B cell (primary cell): ENCODE results near the gene JSRP1. TPM values are rescaled to one million over a fixed set of nuclear protein-coding genes. Genes with fewer than 3 reads are reported as not detected.
A peak's percentile ranks its signal among the peaks of the same experiment; 100 is the strongest.

Experiments
- ATAC-seq: fragments of 200-7000 bp; cut with Tn5 transposase; one replicate; pipeline ENCODE4 v1.10.0; 2021; ENCODE audit warnings: low read depth, mild to moderate bottlenecking, moderate number of reproducible peaks, moderate library complexity
- CTCF ChIA-PET: fragments of 350-600 bp; sonication (Branson Sonifier 250); formaldehyde crosslinking; loops from one replicate; lab custom pipeline; 2021; ENCODE audit warnings: antibody characterized with exemption, inconsistent platforms; lab: Charles Lee
- POLR2A ChIA-PET: fragments of 350-600 bp; sonication (Branson Sonifier 250); formaldehyde crosslinking; loops from one replicate; lab custom pipeline; 2021; ENCODE audit warnings: antibody characterized with exemption; lab: Charles Lee
- DNase-seq: peaks from one replicate; pipeline ENCODE4 v3.0.0; 2013
- H2AFZ ChIP-seq: 2 replicates; pipeline ENCODE4 v1.6.1; 2012; ENCODE audit warnings: mild to moderate bottlenecking, low read depth, low read length; ENCODE audit not compliant: insufficient read depth, poor library complexity, severe bottlenecking
- H3K27ac ChIP-seq, 2 donors: 1 replicate in 1 of 2; 2 replicates in 1 of 2; pipeline ENCODE4 v1.5.1; 2012 to 2013; ENCODE audit warnings: low read length in 2 of 2, mild to moderate bottlenecking in 2 of 2, moderate library complexity in 1 of 2
- H3K27me3 ChIP-seq, 4 experiments: fragments of 200-600 bp in 1 of 4; sonication (generic) in 1 of 4; replicated peaks in 1 of 4; 1 replicate in 2 of 4; 2 replicates in 2 of 4; pipeline versions ENCODE4 v1.6.1 to v1.7.0; 2013 to 2016; ENCODE audit warnings: low read length in 3 of 4, mild to moderate bottlenecking in 2 of 4, mixed read lengths in 1 of 4, moderate library complexity in 1 of 4; ENCODE audit not compliant: insufficient read depth in 4 of 4, control insufficient read depth in 3 of 4; ENCODE audit errors: control extremely low read depth in 1 of 4
- H3K36me3 ChIP-seq, 2 experiments: replicated peaks in 1 of 2; 1 replicate in 1 of 2; 2 replicates in 1 of 2; pipeline versions ENCODE4 v1.6.1 to v1.7.1; 2013; ENCODE audit warnings: low read length in 1 of 2; ENCODE audit not compliant: insufficient read depth in 2 of 2, control insufficient read depth in 1 of 2; ENCODE audit errors: control extremely low read depth in 1 of 2, extremely low read depth in 1 of 2
- H3K4me1 ChIP-seq, 2 donors: fragments of 200-600 bp in 1 of 2; sonication (generic) in 1 of 2; 1 replicate in 1 of 2; 2 replicates in 1 of 2; pipeline versions ENCODE4 v1.5.1 to v1.6.1; 2013 to 2017; ENCODE audit warnings: low read length in 2 of 2; ENCODE audit not compliant: control insufficient read depth in 2 of 2, insufficient read depth in 2 of 2
- H3K4me2 ChIP-seq: replicated peaks from 2 replicates; pipeline ENCODE3; 2012; ENCODE audit warnings: mild to moderate bottlenecking, low read depth, low read length; ENCODE audit not compliant: poor library complexity, severe bottlenecking
- H3K4me3 ChIP-seq, 5 experiments: fragments of 200-600 bp in 1 of 5; sonication (generic) in 1 of 5; 1 replicate in 3 of 5; 2 replicates in 2 of 5; pipeline versions ENCODE4 v1.5.1 to v1.7.0; 2011 to 2016; ENCODE audit warnings: low read length in 4 of 5, mild to moderate bottlenecking in 4 of 5, low read depth in 2 of 5, control low read depth in 1 of 5, moderate library complexity in 1 of 5; ENCODE audit not compliant: insufficient read depth in 1 of 5; ENCODE audit errors: control extremely low read depth in 1 of 5, extremely low read depth in 1 of 5
- H3K79me2 ChIP-seq: fragments of 200-600 bp; sonication (generic); one replicate; pipeline ENCODE4 v1.6.0; 2016; ENCODE audit warnings: low read length; ENCODE audit not compliant: control insufficient read depth, insufficient read depth
- H3K9ac ChIP-seq: fragments of 200-600 bp; sonication (generic); 2 replicates; pipeline ENCODE4 v1.6.1; 2017; ENCODE audit warnings: mild to moderate bottlenecking, low read length, moderate library complexity
- H3K9me3 ChIP-seq, 3 donors: one replicate each; pipeline versions ENCODE4 v1.6.1 to v1.7.1; 2013; ENCODE audit warnings: low read length in 2 of 3; ENCODE audit not compliant: control insufficient read depth in 2 of 3, insufficient read depth in 1 of 3; ENCODE audit errors: control extremely low read depth in 1 of 3
- H4K20me1 ChIP-seq: 2 replicates; pipeline ENCODE4 v1.6.0; 2012; ENCODE audit warnings: mild to moderate bottlenecking, low read length; ENCODE audit not compliant: insufficient read depth, control insufficient read depth, poor library complexity, severe bottlenecking
- H3K27ac Mint-ChIP-seq: one replicate; pipeline ENCODE4 v1.8.0; 2021; ENCODE audit warnings: mixed read lengths
- H3K27me3 Mint-ChIP-seq: one replicate; pipeline ENCODE4 v1.8.0; 2021; ENCODE audit warnings: mixed read lengths
- H3K4me1 Mint-ChIP-seq: one replicate; pipeline ENCODE4 v1.8.0; 2021; ENCODE audit warnings: mixed read lengths
- H3K4me3 Mint-ChIP-seq: one replicate; pipeline ENCODE4 v1.8.0; 2021; ENCODE audit warnings: mixed read lengths
- H3K9me3 Mint-ChIP-seq: one replicate; pipeline ENCODE4 v1.8.0; 2022; ENCODE audit warnings: mixed read lengths; ENCODE audit not compliant: insufficient read depth
- CTCF ChIP-seq: fragments of 200-600 bp; IDR thresholded peaks from one replicate; pipeline ENCODE4 v1.8.0; 2022; ENCODE audit warnings: antibody characterized with exemption, mild to moderate bottlenecking
- EZH2 ChIP-seq: IDR thresholded peaks from 2 replicates; pipeline ENCODE4 v1.6.1; 2012; ENCODE audit warnings: borderline replicate concordance, low read depth, mild to moderate bottlenecking, moderate library complexity, low read length; ENCODE audit not compliant: insufficient read depth, poor library complexity, severe bottlenecking
- WGBS: methylation state at CpG from one replicate; pipeline ENCODE4 v1.1.5; 2013; ENCODE audit warnings: missing lambda C conversion rate; ENCODE audit not compliant: insufficient coverage; 5-methylcytosine and 5-hydroxymethylcytosine counted together
- intact Hi-C: fragments of 100-400 bp; cut with micrococcal nuclease; formaldehyde crosslinking; loops from one replicate; pipeline ENCODE4 v1.10.0; 2022
- polyA plus RNA-seq: library from polyadenylated mRNA; depleted of rRNA; stranded (reverse); fragments of >200 nt; gene quantifications from 2 replicates; pipeline ENCODE4 v1.2.3, GENCODE V29; 2012
- total RNA-seq, 2 donors: library from RNA; stranded (reverse); fragments of 120-200 nt in 1 of 2; gene quantifications; 1 replicate in 1 of 2; 2 replicates in 1 of 2; pipeline versions ENCODE4 v1.2.3 to v1.2.4, GENCODE V29; 2013 to 2022

The JSRP1 gene
- total and polyA plus RNA-seq, 2 donors (not counting 1 experiment from before 2014, with no cell fraction given): 2.1 to 3.0 TPM

GRCh38 chr19:2273356-2274184, 17.4 kb upstream of the JSRP1 start:
- WGBS: 11% methylated on average over 45 of the region's 45 CpGs
- H3K36me3 ChIP-seq: peaks cover 0 to 35% of the 10 kb centered on the region in 2 experiments

More at GRCh38 chr19:2273356-2274184, 17.4 kb upstream of the JSRP1 start:
- Histone ChIP-seq H3K9me3 (no peaks in the 10 kb centered on the region), H2AFZ (no peak overlapping the region), H3K4me1 (peaks cover 39 to 54% of the 10 kb centered on the region in 2 donors), H4K20me1 (peaks cover 75% of the 10 kb centered on the region), H3K27ac (peak overlapping the region; percentile 79 to 84), H3K4me2 (peak overlapping the region; percentile 99), H3K27me3 (no peaks in the 10 kb centered on the region), H3K79me2 (peaks cover 80% of the 10 kb centered on the region), H3K9ac (peak overlapping the region; percentile 50), H3K4me3 (peak overlapping the region in 4 of 5 experiments; percentile 5 to 100 (median 34))
- Mint-ChIP-seq H3K27ac (peak overlapping the region; percentile 93), H3K9me3 (no peaks in the 10 kb centered on the region), H3K4me3 (peak overlapping the region; percentile 86), H3K27me3 (no peaks in the 10 kb centered on the region), H3K4me1 (peaks cover 48% of the 10 kb centered on the region)
- intact Hi-C loops: loop anchor here (1.0 to 10.0 kb wide), 6 partner anchors 15 to 201 kb away; partner anchors contain the start of genes GADD45B, PLEKHJ1 and SF3A2
- ChIA-PET CTCF (interaction anchor here (0.5 to 7.5 kb wide), 22 partner anchors 9 to 347 kb away, joined by 3 to 66 read pairs (median 6); partner anchors contain the start of genes AP3D1, JSRP1, PLEKHJ1 and SF3A2), POLR2A (interaction anchor here (0.6 to 10.8 kb wide), 13 partner anchors 13 to 203 kb away, joined by 3 to 134 read pairs (median 3); partner anchors contain the start of gene JSRP1)
- no peak for TF ChIP-seq EZH2
- TF ChIP-seq CTCF: peak; percentile 94
- DNase-seq: peak; percentile 90
- peak; percentile 16 for ATAC-seq
